Activated CD8-positive, alpha-beta memory T cell treated with anti-CD3 and anti-CD28 coated beads for 48 hours (primary cell): Measurements from ENCODE around the gene INF2.

Experiments used
- DNase-seq, 3 experiments: peaks; one replicate each; pipeline ENCODE4 v3.0.0-alpha.2; 2020; ENCODE audit warnings: low read depth in 2 of 3, low spot score in 2 of 3

INF2 gene

DNA sequence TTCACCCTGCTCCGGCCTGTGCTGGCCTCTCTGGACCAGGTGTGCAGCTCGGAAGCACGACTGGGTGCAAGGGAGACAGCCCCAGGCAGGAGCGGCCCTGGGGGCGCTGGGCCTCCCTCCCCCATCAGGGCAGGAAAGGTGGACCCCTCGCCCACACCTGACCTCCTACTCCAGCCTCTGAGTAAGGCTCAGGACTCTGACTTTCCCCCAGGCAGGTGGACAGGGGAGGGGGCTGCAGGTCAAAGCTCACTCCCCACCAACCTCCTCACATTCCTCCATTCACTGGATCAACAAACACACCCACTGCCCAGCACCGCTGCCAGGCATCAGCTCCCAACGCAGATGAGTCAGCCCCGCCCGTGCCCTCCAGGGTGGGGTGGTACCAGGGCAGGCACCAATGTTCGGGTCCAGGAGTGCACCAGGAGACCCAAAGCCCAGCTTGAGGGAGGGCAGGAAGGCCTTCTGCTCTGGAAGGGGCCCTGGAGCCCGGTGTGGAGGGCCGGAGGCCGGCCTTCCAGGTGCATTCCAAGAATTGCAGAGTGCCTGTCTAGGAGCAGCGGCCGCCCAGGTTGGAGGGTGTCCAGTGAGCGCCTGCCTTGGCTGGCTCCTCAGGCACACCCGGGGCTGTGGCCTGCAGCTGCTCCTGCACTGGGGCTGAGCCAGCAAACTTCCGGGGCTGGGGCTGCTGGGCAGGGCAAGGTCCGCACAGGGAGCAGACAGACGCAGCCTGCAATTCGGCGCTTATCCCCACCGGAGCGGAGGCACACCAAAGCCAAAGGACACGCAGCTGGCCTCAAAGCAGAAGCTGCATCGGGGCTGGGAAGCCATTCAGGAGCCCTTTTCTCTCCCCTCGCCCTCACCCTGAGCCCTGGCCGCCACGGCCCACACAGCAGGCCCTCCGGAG, 1.6 kb upstream of the INF2 start:
- DNase-seq, result no peak

DNA sequence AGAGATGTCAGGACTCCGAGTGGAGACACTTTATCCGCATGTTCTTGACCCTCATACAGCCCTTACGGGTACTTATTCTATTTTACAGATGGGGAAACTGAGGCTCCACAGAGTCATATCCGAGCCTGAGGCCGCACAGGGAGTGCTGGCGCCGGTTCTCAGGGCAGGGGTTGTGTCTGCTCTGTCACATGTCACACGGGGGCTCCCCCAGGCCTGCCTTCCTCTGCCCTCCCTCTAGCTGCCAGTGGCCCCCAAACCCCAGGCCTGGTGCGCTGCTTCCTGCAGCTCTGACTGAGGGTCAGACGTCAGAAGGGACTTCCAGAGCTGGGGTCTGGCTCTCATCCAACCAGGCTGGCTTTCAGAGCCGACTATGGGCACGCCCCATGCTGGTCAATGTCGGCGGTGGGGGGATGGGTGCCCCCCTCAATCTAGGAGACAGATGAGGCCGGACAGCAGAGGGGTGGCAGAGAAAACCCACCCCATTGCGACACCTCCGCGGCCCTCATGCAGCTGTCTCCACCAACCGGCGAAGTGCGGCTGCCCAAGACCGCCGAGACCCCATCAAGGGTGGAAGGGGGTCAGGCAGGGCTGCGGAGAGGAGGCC, 811 bp upstream of the INF2 start:
- no peak for DNase-seq

DNA sequence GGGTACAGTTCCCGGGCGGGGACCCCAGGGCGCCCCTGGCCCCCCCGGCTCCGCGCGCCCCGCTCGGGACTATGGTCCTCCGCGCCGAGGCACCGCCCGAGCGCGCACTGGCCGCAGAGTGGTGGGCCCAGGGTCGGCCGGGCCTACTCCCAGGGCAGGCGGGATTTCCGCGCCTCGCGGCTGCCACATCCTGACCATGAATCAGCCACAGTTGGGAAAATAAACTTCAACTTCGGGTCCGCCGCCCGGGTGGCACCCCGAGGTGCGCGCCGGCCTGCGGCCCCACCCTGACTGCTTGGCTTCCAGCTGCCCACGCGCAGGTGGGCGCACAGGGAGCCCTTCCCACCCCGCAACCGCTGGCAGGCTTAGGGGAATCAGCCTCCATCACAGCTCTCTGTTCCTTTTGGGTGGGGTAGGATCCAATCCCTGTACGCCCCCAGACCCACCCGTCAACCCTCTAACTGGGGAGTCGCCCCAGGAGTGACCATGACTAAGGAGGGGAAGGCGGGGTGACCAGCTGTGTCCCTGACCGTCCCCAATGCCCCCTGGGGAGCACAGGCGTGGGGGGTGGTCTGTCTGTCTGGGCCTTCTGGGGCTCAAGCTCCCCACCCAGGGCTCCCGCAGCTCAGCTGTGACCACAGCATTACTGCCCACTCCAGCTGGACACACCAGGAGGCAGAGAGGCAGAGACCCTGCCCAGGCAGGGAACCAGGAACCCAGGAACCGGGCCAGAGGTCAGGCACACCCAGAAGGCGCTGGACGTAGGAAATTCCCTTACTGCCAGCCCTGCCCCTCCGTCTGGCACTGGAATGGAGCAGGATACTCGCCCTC, 678 bp downstream of the INF2 start:
- no peak for DNase-seq

DNA sequence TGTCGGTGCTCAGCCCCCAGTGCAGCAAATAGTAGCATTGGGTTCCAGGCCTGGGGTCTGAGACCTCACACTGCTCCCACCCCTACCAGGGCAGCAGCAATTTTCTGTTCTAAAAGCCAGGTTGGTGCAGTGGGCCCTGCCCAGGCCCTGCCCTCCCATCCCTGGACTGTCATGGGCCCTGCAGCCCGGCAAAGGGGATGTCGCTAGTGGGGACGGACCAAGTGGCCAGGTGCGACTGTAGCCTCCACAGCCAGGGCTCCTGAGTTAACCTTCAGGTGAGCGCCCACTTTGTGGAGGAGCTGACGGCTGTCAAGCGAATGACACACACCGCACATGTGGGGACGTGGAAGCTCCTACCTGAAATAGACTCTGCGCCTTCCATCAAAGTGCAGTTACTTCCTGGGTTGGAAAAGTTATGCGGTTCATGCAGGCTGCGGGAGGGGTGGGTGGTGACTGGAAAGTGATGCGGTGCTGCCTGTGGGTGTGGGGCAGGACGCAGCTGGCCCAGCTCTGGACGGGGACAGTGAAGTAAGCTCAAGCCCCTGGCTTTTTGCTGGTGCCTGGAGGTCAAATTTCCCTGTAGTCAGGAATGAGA, 1.5 kb downstream of the INF2 start:
- DNase-seq, result no peak

DNA sequence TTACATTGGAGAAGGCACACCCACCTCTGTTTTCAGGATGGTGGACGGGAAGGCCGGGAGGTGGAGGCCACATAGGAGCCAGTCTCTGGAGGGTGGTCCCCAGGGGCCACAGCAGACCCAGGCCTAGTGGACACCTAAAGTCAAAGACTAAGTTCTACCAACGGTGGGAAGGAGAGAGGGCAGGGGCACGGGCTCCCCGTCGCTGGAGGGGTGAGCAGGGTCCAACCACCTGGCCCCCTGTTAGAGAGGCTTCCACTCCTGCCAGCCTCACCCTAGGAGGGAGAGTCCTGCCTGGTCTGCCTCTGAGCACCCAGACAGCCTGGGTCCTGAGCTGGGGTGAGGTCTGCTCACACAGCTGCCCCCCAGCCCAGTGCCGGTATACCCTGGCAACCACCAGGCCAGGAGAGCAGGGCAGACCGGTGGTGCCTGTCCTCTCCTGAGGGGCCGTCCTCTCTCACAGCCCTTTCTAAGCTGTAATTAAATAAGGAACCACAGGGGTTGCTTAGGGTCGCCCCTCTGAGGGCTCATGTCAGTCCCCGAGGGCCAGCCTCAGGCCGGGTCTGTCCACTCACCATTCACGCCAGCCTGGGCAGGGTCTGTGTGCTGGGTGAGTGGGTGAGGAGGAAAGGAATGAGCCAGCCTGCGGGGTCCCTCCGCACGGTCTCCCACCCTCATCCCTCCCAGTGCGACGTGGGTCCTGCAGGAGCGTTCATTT, 2.3 kb downstream of the INF2 start:
- no peak for DNase-seq

DNA sequence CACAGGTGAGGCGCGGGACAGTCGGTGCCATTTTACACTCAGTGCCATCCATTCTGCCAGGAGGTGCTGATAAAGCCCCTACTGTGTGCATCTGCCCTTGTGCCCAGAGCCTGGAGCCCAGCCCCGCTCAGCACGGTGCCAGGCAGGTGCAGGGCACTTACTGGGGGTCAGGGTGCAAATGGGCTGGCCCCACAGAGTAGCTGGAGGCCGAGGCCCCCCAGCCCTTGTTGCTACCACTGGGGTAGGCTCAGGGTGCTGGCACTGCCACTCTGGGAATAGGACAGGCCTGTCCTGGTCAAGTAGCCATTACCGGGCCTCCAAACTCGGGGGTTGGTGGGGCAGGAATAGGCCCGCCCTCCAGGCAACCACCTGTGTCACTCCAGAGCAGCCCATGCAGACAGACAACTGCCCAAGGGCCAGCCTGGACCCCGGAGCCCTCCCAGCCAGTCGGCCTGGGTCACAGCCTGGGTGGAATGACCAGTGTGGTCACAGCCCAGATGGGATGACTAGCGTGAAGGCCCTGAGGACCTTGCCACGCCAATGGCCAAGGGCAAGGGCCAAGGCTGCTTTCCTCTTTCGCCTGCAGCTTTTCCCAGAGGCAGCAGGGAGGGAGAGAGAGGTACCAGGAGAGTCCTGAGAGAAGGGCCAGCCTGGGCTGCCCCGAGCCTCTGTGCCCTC, 3.0 kb downstream of the INF2 start:
- DNase-seq, result no peak

DNA sequence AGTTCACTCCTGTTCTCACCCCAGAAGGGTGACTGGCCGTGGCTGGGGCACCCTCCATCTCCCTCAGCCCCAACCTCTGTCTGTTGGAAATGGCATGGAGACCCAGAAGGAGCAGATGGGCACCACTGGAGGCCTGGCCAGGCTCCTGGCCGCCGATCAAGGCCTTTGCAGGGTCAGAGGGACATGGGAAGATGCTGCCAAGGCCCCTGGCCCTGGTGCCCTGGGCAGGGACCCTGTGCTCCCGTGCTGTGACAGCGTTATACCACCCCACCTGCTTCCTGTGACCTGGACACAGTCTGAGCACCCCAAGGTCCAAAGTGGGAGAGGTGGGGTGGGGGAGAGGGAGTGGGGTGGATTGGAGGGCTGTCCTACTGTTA, 3.5 kb downstream of the INF2 start:
- no peak for DNase-seq

DNA sequence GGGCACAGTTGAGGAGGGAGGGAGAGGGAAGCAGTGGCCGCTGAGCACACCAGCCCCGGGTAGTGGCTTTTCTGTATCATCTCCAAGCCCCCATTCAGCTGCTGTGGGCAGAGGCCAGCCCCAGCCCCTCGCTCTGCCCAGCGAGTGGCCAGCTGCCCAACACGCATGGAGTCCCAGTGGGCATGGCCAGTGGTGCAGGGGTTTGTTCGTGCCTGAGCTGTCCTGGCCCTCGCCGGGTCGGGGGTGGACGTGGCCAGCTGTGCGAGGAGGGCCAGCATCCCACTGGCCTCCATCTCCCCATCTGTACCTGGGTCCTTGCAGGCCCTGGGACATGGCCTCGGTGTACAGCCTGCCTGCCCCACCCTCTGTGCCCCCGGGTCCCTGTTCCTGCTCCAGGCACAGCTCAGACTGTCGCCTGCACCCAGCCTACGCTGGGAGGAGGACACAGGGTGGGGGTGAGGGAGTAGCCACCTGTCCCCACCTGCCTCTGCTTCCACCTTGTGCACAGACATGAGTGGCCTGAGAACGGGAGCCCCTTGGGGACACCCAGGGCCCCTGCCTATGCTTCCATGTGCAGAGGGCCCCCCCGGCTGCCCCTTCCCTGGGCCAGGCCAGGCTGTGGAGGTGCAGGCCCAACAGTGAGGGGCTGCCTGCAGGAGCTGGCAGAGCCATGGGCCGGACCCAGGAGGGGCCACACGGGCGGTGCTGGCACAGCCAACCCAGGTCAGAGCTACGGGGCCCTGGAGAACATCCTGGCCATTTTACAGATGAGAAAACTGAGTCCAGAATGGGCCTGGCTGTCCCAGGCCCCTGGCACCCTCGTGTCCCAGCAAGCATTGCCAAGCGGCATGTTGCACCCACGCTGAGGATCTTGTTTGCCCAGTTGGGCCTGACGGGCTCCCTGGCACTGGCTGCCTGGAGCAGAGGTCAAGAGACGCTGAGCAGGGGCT, 4.3 kb downstream of the INF2 start:
- no peak for DNase-seq

DNA sequence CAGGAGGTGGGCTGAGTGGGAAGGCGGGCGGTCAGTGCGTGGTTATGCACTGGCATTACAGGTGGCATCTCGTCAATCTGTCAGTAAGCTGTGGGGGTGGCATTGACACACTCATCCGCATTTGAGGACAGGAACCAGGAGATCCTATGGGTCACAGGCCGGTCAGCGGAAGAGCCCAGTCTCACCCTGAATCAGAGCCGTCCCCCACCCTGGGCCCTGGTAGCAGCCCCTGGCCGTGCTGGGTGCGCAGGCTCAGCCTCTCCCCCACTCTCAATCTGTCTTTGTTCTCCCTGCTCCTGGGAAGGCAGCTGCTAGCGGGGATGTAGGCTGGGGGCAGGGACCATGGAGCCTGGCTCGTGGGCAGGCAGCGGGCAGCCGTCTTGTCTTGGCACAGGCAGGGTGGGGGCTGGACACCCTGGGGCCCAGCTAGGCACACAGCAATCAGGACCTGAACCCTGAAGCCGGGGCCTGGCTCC, 5.1 kb downstream of the INF2 start:
- no peak for DNase-seq

DNA sequence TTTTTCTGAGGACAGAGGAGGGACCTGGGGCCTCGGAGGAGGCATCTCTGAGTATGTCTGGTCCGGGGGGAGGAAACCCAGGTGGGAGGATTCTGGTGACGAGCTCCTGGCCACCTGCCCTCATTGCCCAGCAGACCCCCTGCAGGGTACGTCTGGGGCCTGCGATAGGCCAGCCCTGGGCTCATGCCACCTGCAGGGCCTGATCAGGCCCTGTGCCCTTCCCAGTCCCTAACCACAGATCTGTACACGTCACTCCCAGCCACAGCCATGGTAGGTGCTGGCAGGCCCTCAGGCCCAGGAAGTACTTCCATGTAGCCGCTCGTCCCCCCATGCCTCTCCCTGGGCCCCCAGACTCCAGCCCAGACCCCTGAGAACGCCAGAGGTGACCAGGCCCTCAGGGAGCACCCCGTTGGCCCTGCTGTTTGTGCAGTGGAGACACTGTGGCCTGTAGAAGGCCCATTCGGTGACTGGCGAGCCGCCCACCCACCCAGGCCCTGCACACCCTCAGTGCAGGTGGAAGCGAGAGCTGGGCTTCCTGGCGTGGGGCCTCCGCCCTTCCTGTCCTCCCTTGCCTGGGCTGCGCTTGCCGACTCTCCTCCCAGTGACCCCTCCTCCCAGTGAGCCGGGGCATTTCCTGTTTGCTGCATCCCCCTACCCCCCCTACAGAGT, 5.7 kb downstream of the INF2 start:
- DNase-seq, result no peak

DNA sequence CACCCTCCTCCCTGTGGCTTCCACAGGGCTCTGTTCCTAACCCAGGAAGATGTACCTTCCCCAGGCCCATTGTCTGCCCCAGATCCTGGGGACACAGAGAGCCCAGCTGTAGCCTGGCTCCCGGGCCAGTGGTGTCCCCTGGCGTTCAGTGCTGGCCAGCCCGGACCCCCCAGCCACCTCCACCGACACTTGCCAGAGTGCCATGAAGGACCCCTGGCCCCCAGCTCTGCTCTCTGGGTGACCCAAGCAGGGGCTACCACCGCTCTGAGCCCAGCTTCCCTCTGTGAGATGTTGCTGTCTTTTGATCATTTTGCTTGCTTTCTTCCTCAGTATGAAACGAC, 6.2 kb downstream of the INF2 start:
- no peak for DNase-seq

DNA sequence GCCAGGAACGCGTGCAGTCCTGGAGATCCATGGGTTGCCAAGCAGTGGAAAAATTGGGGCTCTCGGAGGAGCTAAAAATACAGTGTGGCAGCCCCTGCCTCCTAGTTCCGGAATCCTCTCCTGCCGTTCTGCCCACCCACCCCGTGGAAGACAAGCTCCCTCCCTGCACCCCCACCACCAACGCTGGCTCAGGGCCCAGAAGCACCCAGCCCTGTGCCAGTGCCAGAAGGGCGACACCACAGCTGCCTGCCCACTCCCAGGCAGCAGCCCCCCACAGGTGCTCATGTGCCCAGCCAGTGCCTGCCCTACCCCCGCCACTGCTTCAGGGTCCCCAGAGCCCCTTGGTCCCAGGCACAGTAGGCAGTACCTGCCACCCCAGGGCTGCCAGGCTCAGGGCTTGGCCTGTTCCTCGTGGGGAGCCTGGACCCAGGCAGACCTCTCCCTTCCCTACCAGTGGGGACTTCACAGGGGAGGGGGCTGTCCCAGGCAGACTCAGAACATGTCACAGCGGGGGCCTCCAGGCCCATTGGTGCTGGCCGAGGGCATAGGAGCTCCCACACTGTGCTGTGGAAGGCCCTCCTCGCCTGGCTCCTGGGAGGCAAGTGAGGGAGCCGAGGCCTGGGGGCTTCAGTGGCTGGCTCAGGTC, 7.4 kb downstream of the INF2 start:
- no peak for DNase-seq

DNA sequence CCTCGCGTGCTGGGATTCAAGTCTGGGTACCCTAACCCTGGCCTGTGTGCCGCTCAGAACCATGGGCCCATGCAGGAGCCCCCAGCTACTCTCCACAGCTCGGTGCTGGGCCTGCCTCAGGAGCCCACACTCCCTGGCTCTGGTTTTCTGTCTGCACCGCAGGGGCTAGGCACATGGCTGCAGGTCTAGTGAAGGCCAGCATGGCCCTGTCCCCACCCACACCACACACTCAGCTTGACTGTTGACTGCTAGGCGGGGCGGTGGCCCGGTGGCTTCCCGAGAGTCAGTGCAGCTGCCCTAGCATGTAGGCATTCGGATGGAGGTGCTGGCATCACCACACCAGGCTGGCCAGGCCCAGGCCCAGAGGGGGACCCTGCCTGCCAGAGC, 7.9 kb downstream of the INF2 start:
- no peak for DNase-seq

DNA sequence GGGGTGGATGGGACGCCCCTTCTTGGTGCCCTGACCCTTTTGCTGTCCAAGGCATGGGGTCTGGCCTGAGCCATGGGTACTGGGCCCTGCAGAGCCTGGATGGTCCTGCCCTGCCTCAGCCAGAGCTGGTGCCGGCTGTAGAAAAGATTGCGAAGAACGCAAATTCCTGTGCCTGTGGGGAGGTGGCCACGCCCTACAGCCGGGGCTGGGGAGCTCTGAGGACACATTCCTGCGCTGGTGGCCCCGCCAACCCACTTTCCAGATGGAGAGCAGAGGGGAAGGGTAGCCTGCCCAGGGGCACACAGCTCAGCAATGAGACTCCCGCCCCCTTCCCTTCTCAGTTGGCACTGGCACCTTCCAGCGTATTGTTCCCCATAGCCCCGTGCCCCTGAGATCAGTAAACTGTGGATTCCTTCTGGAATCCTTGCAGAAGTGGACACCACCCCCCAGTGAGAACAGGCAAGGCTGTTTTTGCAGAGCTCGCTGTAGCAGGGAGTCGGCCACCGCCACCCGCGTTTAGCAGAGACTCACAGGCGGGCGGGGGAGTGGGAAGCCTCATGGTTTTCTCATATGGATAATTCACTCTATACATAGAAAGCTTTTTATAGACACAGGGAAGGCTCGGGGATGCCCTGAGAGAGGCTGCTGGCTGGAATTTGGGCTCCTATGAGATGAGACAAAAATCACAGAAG, 8.6 kb downstream of the INF2 start:
- no peak for DNase-seq

DNA sequence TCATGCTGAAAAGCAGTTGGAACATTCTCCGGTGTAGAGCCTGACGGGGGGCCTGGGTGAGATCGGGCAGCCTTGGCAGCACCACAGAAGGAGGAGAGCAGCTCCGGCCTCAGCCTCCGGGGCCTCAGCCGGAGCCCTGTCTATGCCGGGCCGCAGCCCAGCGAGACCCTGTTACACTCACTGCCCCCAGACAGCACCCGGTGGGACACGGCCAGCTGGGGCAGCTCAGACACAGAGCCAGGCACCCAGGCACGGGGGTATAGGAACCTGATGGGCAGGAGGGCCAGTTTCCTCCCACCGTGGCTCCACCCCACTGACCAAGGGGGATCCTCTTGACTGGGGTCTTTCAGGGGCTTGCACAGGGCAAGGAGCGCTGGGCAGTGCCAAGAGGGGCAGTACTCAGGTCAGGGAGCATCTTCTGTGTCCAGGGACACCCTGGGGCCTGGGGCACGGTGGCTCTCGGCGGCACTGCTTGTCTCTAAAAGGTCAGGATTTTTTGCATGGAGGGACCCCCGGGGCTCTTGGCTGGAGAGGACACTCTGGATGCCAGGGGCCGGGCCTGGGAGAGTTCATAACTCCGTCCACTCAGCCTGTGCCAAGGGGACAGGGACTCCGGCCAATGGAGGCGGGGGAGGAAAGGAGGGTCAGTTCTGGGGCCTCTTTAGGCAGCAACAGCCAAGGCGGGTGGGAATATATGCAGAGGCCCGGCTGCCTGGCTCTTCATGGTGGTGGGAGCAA, 9.4 kb downstream of the INF2 start:
- no peak for DNase-seq

DNA sequence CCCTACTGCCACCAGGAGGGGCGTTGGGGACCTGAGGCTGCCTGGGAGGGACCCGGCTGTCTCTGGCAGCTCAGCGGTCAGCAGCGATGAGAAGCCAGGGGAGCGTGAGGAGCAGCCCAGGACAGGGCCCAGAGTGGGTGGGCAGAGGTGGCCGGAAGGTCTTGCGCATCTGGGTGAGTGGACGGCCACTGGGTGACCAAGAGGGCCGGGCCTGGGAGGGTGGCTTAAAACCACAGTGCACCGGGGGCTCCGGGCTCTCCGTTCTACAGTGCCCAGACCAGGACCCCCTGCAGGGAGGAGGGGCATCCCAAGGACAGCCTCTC, 10.0 kb downstream of the INF2 start:
- DNase-seq, result no peak

DNA sequence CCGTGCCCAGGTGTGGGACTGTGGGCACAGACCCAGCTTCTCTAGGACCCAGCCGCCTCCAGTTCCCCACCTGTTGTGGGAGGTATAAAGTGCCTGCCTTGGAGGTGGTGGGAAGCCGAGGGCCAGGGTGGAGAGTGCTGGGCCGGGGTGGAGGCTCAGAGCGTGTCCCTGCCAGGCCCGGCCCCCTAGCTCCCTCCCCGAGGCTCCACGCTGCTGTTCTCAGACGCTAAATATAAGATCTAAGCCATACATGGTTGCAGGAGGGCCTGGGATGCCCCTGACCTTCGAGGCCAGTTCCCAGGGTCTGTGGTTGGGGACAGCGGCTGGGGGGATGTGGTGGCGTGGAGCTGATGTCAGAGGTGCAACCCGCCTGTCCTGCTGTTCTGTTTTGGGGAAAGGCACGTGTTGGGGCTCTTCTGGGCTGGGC, 10.8 kb downstream of the INF2 start:
- no peak for DNase-seq
